GM18907 (cell line): ENCODE data around the gene ASB15.

Experiments
- ATAC-seq: cut with Tn5 transposase; IDR thresholded peaks from one replicate; pipeline ENCODE4 v1.9.1; 2021; ENCODE audit warnings: mild to moderate bottlenecking, moderate library complexity; ENCODE audit not compliant: unreplicated experiment

ASB15 gene

GRCh38 chr7:123594813-123595241, 6.8 kb upstream of the ASB15 start:
- ATAC-seq = no peak

GRCh38 chr7:123598657-123599056, 3.0 kb upstream of the ASB15 start:
- no peak for ATAC-seq

GRCh38 chr7:123599766-123600165, 1.9 kb upstream of the ASB15 start:
- ATAC-seq = no peak

GRCh38 chr7:123600876-123601275, 745 bp upstream of the ASB15 start:
- no peak for ATAC-seq

- no peak for ATAC-seq
Observed at GRCh38 chr7:123602648-123603047, 1.0 kb downstream of the ASB15 start.

GRCh38 chr7:123604739-123605138, 3.1 kb downstream of the ASB15 start:
- no peak for ATAC-seq

- ATAC-seq = no peak
Observed at GRCh38 chr7:123607423-123607975, 5.9 kb downstream of the ASB15 start.

GRCh38 chr7:123608991-123609882, 7.6 kb downstream of the ASB15 start:
- ATAC-seq = no peak

GRCh38 chr7:123609883-123610239, 8.2 kb downstream of the ASB15 start:
- ATAC-seq = no peak

- no peak for ATAC-seq
Observed at GRCh38 chr7:123612024-123612423, 10.4 kb downstream of the ASB15 start.

GRCh38 chr7:123615344-123615743, 13.7 kb downstream of the ASB15 start:
- ATAC-seq = no peak

- ATAC-seq = no peak
Observed at GRCh38 chr7:123616223-123616622, 14.6 kb downstream of the ASB15 start.

GRCh38 chr7:123621707-123622106, 20.1 kb downstream of the ASB15 start:
- no peak for ATAC-seq

- no peak for ATAC-seq
Observed at GRCh38 chr7:123622660-123623386, 21.2 kb downstream of the ASB15 start.

- peak; percentile 91 for ATAC-seq
Observed at GRCh38 chr7:123624527-123625183, 23.0 kb downstream of the ASB15 start.

GRCh38 chr7:123625254-123625653, 23.6 kb downstream of the ASB15 start:
- ATAC-seq = no peak

- no peak for ATAC-seq
Observed at GRCh38 chr7:123627851-123628250, 26.2 kb downstream of the ASB15 start.

GRCh38 chr7:123628829-123629228, 27.2 kb downstream of the ASB15 start:
- no peak for ATAC-seq

GRCh38 chr7:123629281-123629680, 27.7 kb downstream of the ASB15 start:
- ATAC-seq = no peak

- ATAC-seq = no peak
Observed at GRCh38 chr7:123632808-123633207, 31.2 kb downstream of the ASB15 start.

- no peak for ATAC-seq
Observed at GRCh38 chr7:123633553-123633952, 31.9 kb downstream of the ASB15 start.
